Activated naive CD8-positive, alpha-beta T cell (primary cell): Measurements from ENCODE around the gene NLRP3.

Experiments
- H3K27ac Mint-ChIP-seq: one replicate; pipeline ENCODE4 v1.8.0; 2021; ENCODE audit warnings: mixed read lengths
- H3K27me3 Mint-ChIP-seq: one replicate; pipeline ENCODE4 v1.8.0; 2021; ENCODE audit warnings: mixed read lengths
- H3K36me3 Mint-ChIP-seq: one replicate; pipeline ENCODE4 v1.8.0; 2021; ENCODE audit warnings: mixed read lengths
- H3K4me1 Mint-ChIP-seq: one replicate; pipeline ENCODE4 v1.8.0; 2021; ENCODE audit warnings: low read depth, mixed read lengths
- H3K4me3 Mint-ChIP-seq: one replicate; pipeline ENCODE4 v1.8.0; 2021; ENCODE audit warnings: mild to moderate bottlenecking, mixed read lengths
- H3K9me3 Mint-ChIP-seq: one replicate; pipeline ENCODE4 v1.8.0; 2021; ENCODE audit warnings: low read depth, mixed read lengths

Gene NLRP3

GRCh38 chr1:247409869-247410544 is 6.0 kb upstream of the NLRP3 start:
- peaks cover 52% of the 10 kb centered on the region for H3K4me1 Mint-ChIP-seq
- no peaks in the 10 kb centered on the region for H3K9me3 Mint-ChIP-seq
- H3K27ac Mint-ChIP-seq, result peak overlapping the region; percentile 78
- no peaks in the 10 kb centered on the region for H3K36me3 Mint-ChIP-seq
- H3K4me3 Mint-ChIP-seq, result peak overlapping the region; percentile 74
- H3K27me3 Mint-ChIP-seq, result no peaks in the 10 kb centered on the region

DNA sequence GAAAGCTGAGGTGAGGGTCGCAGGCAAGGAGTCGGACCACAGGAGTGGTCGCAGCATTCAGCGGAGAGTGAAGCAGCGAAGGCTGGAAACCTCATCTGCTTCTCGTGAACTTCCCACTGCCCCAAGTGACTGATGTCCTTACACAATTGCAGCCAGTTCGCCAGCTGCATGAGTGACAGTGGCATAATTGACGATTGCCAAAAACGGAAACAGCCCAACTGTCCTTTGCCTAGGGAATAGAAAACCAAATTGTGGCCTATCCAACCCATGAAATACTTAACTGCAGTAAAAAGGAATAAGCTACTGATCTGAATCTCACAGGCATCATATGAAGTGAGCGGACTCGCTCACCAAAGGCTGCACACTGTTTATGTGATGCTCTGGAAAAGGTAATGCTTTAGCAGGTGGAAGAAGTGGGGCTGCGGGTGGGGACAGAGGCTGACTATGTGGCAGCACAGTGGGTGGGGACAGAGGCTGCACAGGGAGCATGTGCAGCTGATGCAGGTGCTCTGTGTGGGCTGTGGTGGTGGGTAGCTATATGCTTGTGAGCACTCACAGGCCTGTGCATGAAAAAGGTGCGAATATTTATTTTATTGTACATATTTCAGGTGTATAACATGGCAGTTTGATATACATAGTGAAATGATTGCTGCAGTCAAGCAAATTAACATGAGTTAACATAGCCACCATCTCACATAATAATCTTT is 4.2 kb upstream of the NLRP3 start:
- no peaks in the 10 kb centered on the region for H3K27me3 Mint-ChIP-seq
- H3K27ac Mint-ChIP-seq, result no peak overlapping the region
- H3K4me1 Mint-ChIP-seq, result peaks cover 63% of the 10 kb centered on the region
- H3K36me3 Mint-ChIP-seq, result no peaks in the 10 kb centered on the region
- H3K4me3 Mint-ChIP-seq, result no peak overlapping the region
- H3K9me3 Mint-ChIP-seq, result no peaks in the 10 kb centered on the region

DNA sequence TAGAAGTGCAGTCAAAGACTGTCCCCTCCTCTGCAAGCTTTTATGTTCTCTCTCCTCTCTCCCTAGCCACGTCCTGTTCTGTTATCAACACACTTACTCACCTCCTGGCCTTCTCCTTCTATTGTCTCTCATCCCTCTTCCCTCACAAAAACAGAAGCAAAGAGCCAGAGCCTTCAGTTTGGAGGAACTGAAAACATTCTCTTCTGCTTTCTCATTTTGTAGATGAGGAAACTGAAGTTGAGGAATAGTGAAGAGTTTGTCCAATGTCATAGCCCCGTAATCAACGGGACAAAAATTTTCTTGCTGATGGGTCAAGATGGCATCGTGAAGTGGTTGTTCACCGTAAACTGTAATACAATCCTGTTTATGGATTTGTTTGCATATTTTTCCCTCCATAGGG is 1.9 kb downstream of the NLRP3 start:
- Mint-ChIP-seq H3K9me3 (no peaks in the 10 kb centered on the region), H3K4me3 (peak overlapping the region; percentile 59), H3K4me1 (peaks cover 69% of the 10 kb centered on the region), H3K36me3 (peaks cover 11% of the 10 kb centered on the region), H3K27me3 (no peaks in the 10 kb centered on the region), H3K27ac (peak overlapping the region; percentile 62)

DNA sequence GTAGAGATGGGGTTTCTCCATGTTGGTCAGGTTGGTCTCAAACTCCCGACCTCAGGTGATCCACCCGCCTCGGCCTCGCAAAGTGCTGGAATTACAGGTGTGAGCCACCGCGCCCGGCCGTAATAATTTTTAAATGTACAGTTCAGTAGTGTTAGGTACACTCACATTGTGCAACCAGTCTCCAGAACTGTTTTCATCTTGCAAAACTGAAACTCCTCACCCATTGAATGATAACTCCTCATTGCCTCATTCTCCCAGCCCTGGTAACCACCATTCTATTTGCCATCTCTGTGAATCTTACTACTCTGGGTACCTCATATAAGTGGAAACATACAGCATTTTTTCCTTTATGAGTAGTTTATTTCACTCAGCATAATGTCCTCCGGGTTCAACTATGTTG is 3.4 kb downstream of the NLRP3 start:
- no peak overlapping the region for H3K27ac Mint-ChIP-seq
- no peaks in the 10 kb centered on the region for H3K27me3 Mint-ChIP-seq
- peak overlapping the region; percentile 33 for H3K4me3 Mint-ChIP-seq
- peaks cover 16% of the 10 kb centered on the region for H3K36me3 Mint-ChIP-seq
- H3K4me1 Mint-ChIP-seq, result peaks cover 66% of the 10 kb centered on the region
- H3K9me3 Mint-ChIP-seq, result no peaks in the 10 kb centered on the region

DNA sequence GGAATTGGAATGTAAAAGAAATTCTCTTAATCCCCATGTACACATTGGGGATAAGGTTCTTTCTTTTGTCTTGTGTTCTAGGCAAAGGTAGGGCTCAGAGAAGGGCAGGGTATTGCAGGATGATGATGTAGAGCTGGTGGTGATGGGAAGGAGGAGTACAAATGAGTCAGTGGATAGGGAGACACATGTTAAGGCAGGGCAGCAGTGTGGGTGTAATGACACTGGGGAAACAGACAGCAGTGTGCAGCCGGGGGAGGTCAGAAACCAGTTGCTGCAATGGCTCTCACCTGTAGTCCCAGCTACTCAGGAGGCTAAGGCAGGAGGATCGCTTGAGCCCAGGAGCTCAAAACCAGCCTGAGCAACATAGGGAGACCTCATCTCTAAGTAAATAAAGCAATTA is 5.1 kb downstream of the NLRP3 start:
- Mint-ChIP-seq H3K27me3 (no peaks in the 10 kb centered on the region), H3K4me1 (peaks cover 53% of the 10 kb centered on the region), H3K36me3 (peaks cover 26% of the 10 kb centered on the region), H3K27ac (no peak overlapping the region), H3K9me3 (no peaks in the 10 kb centered on the region), H3K4me3 (peak overlapping the region; percentile 48)

DNA sequence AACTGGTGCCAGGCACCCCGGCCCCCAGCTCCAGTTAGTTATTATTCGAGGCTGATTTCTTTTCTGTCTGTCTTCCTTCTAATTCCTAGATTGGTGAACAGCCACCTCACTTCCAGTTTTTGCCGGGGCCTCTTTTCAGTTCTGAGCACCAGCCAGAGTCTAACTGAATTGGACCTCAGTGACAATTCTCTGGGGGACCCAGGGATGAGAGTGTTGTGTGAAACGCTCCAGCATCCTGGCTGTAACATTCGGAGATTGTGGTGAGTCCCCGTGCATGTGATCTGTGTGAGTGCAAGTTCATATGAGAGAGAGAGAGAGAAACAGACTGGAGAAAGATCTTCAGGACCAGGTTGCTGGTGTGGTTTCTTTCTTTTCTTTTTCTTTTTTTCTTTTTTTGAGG is 13.5 kb downstream of the NLRP3 start:
- Mint-ChIP-seq H3K9me3 (no peaks in the 10 kb centered on the region), H3K4me1 (peaks cover 5% of the 10 kb centered on the region), H3K4me3 (no peak overlapping the region), H3K27ac (no peak overlapping the region), H3K27me3 (no peaks in the 10 kb centered on the region), H3K36me3 (peaks cover 18% of the 10 kb centered on the region)

GRCh38 chr1:247430434-247430833 is 14.5 kb downstream of the NLRP3 start:
- Mint-ChIP-seq H3K4me1 (peaks cover 7% of the 10 kb centered on the region), H3K4me3 (no peak overlapping the region), H3K27ac (no peak overlapping the region), H3K27me3 (no peaks in the 10 kb centered on the region), H3K9me3 (no peaks in the 10 kb centered on the region), H3K36me3 (peaks cover 19% of the 10 kb centered on the region)

GRCh38 chr1:247431643-247432042 is 15.7 kb downstream of the NLRP3 start:
- Mint-ChIP-seq H3K4me1 (peaks cover 4% of the 10 kb centered on the region), H3K36me3 (peaks cover 13% of the 10 kb centered on the region), H3K27ac (no peak overlapping the region), H3K9me3 (no peaks in the 10 kb centered on the region), H3K4me3 (no peak overlapping the region), H3K27me3 (no peaks in the 10 kb centered on the region)

- Mint-ChIP-seq H3K36me3 (peaks cover 26% of the 10 kb centered on the region), H3K27ac (no peak overlapping the region), H3K4me1 (peaks cover 2% of the 10 kb centered on the region), H3K27me3 (no peaks in the 10 kb centered on the region), H3K4me3 (no peak overlapping the region), H3K9me3 (no peaks in the 10 kb centered on the region)
Measured at GRCh38 chr1:247434005-247434404, 18.0 kb downstream of the NLRP3 start.

GRCh38 chr1:247435030-247435758 is 19.2 kb downstream of the NLRP3 start:
- Mint-ChIP-seq H3K36me3 (peaks cover 29% of the 10 kb centered on the region), H3K9me3 (no peaks in the 10 kb centered on the region), H3K27ac (no peak overlapping the region), H3K27me3 (no peaks in the 10 kb centered on the region), H3K4me3 (no peak overlapping the region), H3K4me1 (peaks cover 2% of the 10 kb centered on the region)

DNA sequence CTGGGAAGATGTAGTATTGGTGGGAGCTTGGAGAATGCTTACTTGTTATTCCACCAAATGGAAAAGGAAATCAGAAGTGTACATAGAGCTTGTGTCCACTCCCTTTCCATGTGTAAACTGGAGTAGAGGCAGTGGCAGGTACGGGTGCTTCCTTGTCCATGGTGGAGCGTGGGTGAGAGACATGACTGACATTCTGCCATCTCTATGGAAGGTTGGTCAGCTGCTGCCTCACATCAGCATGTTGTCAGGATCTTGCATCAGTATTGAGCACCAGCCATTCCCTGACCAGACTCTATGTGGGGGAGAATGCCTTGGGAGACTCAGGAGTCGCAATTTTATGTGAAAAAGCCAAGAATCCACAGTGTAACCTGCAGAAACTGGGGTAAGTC is 19.8 kb downstream of the NLRP3 start:
- H3K27ac Mint-ChIP-seq, result no peak overlapping the region
- H3K9me3 Mint-ChIP-seq, result no peaks in the 10 kb centered on the region
- no peak overlapping the region for H3K4me3 Mint-ChIP-seq
- no peaks in the 10 kb centered on the region for H3K27me3 Mint-ChIP-seq
- H3K36me3 Mint-ChIP-seq, result peaks cover 27% of the 10 kb centered on the region
- peaks cover 2% of the 10 kb centered on the region for H3K4me1 Mint-ChIP-seq

DNA sequence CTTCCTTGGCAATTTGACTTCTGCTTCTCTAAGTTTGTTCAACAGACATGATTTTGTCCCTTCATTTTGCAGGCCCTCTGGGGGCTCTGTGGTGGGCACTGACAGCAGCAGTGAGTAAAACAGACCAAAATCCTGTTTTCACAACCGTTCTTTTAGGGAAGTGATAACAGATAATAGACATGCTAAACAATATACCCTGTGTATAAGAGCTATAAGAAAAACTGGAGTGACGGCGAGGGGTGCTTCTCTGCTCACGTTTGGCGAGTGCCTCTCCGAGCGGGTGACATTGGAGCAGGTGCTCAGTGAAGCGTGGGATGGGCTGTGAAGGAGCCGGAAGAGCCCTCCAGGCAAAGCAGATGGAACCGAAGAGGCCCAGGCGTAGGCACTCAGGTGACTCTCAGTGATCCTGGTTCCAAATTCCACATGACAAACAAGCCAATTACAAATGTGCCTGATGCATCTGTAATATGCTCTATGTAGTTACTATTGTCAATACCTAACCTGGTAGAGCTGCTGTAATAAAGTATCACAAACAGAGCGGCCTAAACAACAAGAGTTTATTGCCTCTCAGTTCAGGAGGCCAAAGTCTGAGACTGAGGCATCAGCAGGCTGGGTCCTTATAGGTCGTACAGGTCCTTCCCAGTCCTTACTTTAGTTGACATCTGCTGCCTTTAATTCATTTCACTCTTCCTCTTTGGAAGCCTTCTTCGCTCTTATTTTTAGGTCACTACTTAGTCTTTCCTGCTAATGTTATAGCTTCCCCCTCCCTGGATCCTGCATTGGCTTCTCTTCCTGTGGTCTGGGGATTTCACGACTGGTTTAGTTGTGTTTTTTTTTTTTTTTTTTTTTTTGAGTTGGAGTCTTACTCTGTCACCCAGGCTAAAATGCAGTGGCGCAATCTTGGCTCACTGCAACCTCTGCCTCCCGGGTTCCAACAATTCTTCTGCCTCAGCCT is 21.9 kb downstream of the NLRP3 start:
- no peaks in the 10 kb centered on the region for H3K9me3 Mint-ChIP-seq
- no peak overlapping the region for H3K4me3 Mint-ChIP-seq
- peaks cover 25% of the 10 kb centered on the region for H3K36me3 Mint-ChIP-seq

GRCh38 chr1:247440001-247440620 is 24.1 kb downstream of the NLRP3 start:
- Mint-ChIP-seq H3K4me3 (no peak overlapping the region), H3K4me1 (peaks cover 2% of the 10 kb centered on the region), H3K36me3 (peaks cover 25% of the 10 kb centered on the region), H3K9me3 (no peaks in the 10 kb centered on the region), H3K27ac (peak overlapping the region; percentile 10), H3K27me3 (no peaks in the 10 kb centered on the region)

More for the DNA sequence above, 21.9 kb downstream of the NLRP3 start:
- peaks cover 2% of the 10 kb centered on the region for H3K4me1 Mint-ChIP-seq
- H3K27me3 Mint-ChIP-seq, result no peaks in the 10 kb centered on the region
- no peak overlapping the region for H3K27ac Mint-ChIP-seq

GRCh38 chr1:247441606-247442005 is 25.6 kb downstream of the NLRP3 start:
- H3K36me3 Mint-ChIP-seq, result peaks cover 28% of the 10 kb centered on the region
- no peaks in the 10 kb centered on the region for H3K27me3 Mint-ChIP-seq
- H3K27ac Mint-ChIP-seq, result no peak overlapping the region
- no peaks in the 10 kb centered on the region for H3K4me1 Mint-ChIP-seq
- H3K4me3 Mint-ChIP-seq, result no peak overlapping the region
- no peaks in the 10 kb centered on the region for H3K9me3 Mint-ChIP-seq
